ENCODE results near the gene RPS6KL1.

Gene RPS6KL1

DNA sequence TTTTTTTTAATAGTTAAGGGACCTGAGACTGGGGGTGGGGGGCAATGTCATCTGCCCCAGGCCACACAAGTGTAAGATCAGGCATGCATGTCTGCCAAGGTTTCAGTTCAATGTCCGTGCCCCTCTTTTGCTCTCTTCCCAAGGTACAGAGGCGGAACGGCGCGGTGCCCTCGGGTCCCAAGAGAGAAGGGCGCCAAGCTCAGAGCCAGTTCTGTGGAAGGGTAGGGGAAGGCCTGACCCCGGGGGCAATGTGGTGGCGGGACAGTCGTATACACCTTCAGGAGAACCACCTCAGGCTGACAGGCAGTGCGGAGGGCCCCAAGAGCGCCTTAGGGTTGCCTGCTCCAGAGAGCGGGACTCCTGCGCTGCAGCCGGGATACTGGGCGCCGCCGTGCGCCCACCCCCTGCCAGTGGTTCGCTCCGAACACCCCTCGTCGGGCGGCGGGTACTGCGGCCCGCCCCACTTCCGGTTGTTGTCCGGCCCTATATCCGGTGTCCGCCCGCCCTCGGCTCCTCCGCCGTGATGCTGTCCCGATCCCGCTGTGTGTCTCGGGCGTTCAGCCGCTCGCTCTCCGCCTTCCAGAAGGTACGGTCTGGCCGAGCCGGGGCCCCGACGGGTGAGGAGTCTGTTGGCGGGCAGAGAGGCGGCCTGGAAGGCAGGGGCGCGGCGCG is 41.5 kb downstream of the RPS6KL1 start, which contains the start of gene DLST:
TSS of gene DLST (plus strand) at position 486 of the 672 bp plus-strand sequence. CDS start at position 524, 38 bp downstream.
- peak; percentile 94 to 96 for ATAC-seq

DNA sequence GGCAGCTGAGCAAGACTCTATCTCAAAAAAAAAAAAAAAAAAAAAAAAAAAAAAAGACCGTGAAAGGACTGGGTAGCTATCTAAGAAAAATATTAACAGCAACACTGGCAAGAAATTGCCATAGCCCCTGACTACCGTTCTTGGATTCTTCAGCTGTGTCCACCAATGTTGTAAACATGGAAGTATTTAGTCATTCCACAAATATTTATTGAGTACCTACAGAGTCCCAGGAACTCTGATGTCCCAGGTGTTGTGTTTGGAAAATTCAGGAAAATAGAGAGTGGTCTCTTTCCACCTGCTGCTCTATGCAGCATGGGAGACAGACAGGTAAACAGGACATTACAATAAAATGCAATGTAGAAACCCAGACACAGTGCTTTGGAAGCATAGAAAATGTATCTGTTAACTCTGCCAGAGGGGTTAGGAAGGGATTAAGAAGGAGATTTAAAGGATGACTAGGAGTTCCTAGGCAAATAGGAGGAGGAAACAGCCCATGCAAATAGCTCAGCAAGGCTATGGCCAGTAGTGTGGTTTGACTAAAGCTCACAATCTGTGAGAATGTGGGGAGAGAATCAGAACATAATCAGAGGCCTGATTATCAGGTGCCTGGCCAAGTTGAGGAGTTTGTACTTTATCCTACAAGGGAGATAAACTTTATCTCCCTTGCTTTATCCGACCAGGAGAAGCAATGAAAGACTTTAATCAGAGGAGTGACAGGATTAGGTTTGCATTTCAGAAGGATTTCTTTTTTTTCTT is 43.5 kb downstream of the RPS6KL1 start:
- ATAC-seq, result no peak

DNA sequence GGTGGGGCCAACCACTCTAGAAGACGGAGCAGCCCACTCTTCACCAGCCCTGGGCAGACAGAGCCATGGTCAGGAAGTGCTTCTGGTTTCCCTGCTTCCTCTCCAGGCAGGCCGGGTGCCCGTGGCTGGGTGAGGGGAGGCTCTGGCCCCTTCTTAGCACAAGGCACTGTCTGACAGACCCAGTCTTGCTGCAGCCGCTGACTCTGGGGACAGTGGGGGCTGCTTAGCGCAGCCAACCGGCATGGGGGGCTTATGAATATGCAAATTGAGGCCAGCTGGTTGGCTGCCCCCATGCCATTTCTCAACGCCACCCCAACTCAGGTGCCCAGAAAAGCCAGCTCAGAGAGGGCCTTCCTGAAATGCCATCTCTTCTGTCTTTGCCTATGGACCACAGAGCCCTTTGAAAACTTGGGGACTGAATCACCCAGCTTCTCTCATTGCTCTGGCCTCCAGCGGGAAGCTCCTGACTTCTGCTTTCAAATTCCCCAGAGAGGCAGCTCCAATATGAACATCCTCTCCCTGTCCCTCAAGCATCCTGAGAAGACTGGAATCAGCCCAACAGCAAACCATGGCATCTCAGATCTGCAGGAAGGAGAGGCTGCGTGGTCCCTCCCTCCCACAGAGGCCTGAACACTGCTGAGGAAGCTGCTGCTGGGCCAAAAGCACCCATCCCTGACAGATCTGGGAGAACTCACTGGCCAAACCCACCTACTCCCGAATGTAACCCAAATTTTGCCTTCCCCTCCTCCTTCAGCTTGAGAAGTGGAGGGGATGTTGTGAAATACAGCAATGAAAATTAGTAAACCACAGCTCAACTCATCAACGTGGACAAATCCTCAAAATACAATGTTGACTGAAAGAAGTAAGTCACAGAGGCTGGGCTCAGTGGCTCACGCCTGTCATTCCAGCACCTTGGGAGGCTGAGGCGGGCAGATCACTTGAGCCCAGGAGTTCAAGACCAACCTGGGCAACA is 46.8 kb downstream of the RPS6KL1 start, which contains the start of gene PROX2:
TSS of gene PROX2 (minus strand) at position 205 of the 973 bp plus-strand sequence. CDS start 12,311 bp downstream, outside the sequence.
- ATAC-seq, result peak in 1 of 2 donors; percentile 32

DNA sequence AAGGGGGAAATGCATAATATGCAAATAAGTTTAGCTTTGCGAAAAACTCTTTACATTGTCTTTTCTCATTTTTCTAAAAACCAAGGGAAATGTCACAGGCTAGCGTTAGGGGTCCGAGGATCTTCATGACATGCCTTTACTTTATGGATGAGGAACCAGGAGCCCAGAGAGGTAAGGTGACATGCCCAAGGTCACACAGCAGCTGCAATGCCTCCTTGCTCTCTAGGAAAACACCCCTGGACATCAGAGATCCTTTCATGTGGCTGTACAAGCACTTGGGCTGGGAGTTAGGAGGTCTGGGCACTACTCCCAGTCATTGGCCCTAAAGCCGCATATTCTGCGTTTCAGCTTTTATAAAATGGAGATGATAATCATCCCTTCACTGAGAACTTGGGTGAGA is 47.9 kb downstream of the RPS6KL1 start:
- no peak for ATAC-seq

DNA sequence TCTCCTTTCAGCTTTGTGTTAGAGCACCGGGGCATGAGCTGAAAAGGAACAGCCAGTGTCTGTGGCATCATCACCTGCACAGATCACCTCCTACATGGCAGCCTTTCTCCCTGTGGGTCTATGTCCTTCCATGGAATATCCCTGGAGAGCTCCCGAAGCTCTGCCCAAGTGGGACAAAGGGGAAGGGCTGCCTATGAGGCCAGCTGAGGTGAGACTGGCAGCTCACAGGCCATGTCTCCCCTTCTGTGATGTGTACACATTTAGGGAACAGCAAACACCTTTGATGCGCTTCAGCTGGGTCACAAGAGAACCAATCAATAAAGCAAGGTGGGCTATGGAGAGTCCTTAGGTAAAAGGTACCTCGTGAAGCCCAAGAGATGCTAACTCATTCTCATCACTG is 51.2 kb downstream of the RPS6KL1 start:
- no peak for ATAC-seq

DNA sequence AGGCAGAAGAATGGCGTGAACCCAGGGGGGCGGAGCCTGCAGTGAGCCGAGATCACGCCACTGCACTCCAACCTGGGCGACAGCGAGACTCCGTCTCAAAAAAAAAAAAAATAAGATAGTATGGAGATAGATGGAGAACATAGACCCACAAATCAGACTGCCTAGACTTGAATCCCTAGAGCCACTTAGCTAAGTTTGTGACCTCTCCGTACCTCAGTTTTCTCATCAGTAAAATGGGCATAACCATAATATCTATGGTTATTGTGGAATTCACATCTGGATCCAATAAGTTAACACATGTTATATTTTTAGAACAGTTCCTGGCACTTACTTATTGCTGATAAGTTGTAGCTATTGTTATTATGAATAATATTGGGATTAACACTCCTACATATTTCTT is 54.3 kb downstream of the RPS6KL1 start:
- no peak for ATAC-seq

DNA sequence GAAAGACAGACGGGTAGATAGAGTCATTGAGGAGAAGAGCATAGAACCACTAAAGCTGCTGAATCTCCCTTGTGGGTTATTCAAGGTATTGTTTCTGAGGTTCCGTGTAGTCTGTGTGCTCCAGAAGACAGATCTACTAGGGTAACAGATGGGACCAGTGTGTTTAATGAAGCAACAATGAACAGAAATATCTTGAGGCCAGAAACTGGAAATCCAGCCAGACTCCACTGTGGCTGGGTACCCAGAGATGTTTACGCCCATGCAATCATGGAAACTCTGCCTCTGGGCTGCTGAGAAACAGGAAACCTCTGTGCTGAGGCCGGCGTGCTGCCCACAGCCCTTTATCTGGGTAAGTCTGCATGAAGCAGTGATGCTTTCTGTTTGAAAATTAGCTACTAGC is 55.4 kb downstream of the RPS6KL1 start:
- peak; percentile 77 to 79 for ATAC-seq

DNA sequence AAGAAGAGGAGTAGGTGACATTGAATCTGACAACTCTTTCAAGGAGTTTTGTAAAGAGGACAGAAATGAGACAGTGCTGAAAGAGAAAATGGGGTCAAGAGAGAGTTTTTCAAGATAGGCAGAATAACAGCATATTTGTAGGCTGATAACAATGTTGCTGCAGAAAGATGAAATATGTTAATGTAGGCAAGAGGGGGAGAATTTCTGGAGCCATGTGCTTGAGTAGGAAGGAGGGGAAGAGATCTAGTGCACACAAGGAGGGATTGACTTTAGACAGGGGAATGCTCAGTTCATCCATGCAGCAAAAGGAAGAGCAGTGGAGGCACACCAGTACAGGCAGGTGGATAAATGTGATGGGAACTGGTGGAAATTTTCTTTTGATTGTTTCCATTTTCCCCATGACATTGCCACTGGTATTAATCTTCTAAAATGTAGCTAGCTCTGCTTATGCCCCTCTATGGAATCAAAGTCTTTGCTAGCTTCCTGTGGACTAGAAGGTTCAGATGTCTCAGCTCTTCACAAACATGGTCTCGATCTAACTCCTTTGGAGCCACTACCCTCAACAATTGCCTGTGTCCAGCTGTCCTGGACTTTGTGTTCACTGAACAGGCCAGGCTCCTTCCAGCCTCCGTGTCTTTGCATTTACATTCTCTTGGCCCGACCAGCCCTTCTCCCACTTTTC is 56.2 kb downstream of the RPS6KL1 start:
- no peak for ATAC-seq

DNA sequence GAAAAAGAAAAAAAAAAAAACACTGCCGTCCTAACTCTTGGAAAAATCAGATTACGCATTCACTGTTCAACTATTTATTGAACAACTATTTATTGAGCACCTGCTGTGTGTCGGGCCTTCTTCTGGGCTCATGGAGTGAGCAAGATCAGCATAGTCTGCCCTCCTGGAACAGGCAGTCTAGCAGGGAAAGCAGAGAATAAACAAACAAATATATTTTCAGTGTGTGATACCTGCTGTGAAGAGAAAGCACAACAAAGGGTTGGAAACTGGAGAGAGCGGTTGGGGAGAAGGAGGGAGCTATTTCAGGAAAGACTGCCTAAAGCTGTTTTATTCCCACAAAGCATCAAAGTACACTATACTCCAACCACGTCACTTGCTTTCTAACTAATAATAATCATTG is 57.9 kb downstream of the RPS6KL1 start:
- no peak for ATAC-seq

DNA sequence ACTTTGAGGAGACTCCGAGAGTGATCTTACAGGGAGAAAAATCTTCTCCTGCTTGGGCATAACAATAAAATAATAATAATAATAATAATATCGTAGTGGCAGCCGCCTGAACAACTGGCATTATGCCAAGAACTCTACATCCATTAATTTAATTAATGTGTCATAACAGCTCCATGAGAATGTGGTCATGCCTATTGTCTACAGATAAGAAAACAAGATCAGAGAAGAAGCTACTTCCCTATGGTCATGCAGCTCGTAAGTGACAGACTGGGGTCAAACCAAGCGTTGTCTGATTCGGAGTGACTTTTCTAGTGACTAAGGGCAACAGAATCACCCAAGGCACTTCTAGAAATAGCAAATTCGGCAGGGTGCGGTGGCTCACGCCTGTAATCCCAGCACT is 58.9 kb downstream of the RPS6KL1 start:
- ATAC-seq, result no peak

DNA sequence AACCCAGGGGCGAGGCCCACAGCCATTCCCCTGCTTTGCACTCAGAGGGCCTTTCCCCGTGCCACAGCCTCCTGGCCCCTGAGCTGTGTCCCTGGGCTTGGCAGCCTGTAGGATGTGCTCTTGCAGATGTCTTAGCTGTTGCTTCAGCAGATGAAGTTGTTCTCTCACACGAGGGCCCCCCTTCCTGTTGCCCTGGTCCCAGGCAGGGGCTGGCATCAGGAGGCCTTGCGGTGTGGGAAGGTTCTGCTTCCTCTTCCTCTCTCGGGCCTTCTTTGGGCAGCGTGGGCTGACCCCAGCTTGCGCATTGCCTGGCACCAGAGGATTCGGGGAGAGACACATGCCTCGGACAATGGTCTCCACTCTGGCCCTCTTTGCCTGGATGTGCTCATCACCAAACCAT is 59.8 kb downstream of the RPS6KL1 start:
- no peak for ATAC-seq

DNA sequence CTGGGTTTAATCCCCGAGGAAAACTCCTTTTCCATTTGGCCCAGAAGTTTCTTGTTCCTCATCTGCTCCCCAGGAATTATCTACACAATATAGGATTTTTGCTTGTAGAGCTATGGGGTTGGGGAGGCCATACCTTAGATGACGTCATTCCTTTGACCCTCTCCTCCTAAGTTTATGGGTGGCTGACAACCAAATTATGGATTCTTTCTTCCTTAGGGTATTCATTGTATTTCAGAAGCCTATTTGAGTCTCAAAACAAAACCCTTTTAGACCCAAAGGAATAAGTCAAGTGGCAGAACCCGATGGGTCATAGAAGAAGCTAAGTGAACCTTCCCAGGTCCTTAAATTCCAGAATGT is 61.3 kb downstream of the RPS6KL1 start:
- ATAC-seq, result no peak

DNA sequence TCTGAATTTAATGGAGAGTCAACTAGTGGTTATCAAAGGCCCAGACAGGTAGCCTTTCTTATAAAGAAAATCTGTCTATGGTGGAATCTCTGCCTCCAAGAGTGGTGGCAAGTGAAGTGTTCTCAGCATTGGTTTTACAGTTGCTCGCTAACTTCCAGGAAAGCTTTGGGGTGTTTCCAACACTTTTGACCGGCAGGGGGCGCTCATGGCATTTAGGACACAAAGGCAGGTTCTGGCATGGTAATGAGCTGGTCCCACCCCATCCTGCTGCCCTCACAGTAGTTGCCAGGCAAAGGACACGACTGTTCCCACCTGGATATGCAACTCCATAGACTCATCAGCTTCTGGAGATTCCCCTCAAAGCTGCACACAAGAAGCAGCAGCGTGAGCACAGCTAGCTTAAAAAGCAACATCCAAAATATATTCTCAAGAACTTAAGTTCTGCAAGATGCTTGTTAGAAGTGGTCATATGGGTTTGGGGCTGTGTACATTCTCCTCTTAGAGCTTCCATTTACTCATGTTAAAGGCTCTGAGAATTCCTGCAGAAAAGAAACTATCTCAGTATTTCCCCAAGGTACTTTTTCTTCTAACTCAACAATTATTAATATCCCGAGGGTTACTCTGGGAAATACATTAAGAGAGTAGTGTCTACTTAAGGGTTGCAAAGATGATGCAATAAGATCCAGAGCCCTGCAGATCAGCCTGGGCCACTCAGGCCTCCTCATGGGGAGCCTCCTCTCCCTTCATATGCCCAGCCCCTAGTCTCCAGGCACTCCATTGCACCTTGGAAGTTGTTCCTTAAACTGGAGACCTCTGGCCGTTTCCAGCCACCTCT is 61.9 kb downstream of the RPS6KL1 start:
- peak; percentile 78 to 81 for ATAC-seq

DNA sequence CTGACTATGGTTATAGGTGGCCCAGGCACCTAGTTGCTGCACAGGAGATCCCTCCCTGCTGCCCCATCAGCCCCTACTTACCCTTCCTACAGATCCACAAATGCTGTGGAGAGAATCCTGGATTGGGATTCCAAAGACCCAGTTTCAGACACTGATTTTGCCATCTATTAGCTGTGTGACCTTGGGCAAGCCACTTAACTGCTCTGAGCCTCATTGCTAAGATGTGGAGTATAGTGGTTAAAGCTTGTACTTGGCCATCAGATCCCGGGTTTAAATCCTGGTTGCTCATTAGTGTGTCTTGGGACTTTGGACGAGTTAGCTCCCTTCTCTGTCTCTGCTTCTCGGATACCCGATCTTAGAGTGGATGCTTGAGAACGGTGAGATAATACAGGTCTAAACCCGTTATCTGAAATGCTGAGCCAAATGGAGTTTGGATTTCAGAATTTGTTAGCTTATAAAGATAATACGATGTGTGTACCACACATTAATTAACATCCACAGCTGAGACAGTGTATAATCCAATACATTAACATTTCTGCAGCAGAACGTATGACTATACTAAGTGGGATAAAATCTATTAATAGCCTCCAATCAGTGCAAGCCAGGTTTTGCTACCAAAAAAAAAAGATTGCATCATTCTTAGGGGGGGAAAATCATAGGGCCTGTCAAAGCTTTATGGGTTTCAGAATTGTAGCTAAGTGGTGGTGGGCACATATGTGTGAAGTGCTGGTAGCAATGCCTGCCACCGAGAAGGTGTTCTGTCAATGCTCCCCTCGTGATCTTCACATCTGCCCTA is 63.1 kb downstream of the RPS6KL1 start:
- ATAC-seq, result no peak

DNA sequence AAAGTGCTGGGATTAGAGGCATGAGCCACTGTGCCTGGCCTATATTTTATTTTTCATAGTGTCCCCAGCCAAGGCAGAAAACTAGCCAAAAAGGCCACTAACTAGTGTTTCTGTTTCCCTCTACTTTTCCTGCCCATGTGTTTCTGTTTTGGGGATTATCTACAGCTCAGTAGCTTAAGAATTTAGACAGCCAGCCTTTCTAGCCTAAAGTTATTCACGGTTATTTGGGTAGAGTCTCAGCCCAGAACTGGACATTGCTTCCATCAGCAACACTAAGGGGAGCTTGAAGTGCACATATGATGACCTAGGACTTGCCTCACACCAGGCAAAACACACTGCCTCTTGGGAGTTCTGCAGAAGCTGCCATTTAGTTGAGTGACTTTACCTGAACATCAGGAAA is 65.0 kb downstream of the RPS6KL1 start:
- no peak for ATAC-seq

DNA sequence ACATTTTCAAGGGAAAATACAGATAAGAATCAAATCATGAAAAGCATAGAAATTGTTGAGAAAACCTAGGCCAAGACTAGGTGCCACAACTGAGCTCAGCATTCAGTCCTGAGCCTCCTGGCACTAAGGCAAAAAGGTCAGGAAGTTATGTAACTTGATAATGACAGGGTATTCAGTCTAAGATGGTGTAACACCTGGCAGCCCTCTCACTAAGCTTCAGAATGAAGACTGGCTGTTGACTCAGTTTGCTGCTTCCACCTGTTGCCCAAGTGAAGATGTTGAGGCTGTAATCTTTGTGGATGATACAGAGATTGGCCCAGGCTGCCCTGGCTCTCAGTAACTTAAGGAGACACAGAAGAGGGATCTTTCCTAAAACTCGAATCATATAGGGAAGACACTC is 66.7 kb downstream of the RPS6KL1 start:
- no peak for ATAC-seq

DNA sequence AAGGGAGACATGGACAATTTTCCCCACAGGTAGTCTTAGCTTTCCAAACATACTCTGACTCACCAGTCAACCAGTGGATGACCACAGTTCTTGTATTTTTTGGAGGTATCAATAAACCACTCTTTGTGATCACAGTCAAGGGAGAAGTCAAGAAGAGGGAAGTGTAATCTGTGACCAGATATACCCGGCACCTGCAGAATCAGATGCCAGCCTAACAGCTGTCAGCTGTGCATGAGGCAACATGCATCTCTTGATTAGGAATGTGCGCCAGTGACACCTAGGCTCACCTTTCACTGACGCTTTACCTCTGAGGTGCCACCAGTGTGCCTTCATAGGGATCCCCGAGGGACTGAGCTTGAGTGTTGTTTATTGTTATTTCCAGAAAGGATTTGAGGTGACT is 67.1 kb downstream of the RPS6KL1 start:
- ATAC-seq, result no peak

DNA sequence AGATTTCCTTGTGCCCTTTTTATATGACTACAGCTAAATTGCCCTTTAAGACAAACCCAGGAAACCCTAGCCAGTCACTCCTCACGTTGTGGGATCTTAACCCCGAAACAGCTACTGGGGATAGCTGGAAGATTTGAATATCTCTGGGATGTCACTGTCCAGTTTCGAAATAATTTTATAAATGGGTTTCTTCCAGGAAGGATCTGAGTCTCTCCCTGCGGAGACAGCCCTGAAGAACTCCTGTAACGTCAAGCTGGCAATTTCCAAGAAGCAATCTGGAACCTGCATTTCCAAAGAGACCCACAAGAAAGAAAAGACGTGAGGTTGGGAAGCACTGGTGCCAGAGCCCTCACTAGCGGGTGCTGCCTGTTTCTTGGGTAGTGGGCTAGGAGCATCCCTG is 68.0 kb downstream of the RPS6KL1 start:
- ATAC-seq, result no peak

Measured in activated CD4-positive, CD25-positive, alpha-beta regulatory T cell treated with anti-CD3 and anti-CD28 coated beads, Interleukin-2, amount 50 U/mL, for 24 hours (primary cell).